HCT116 (cell line): ENCODE results near the gene POU2AF1. TPM values are rescaled to one million over a fixed set of nuclear protein-coding genes. Genes with fewer than 3 reads are reported as not detected.

Experiments used
- ATAC-seq: fragments of 200-7000 bp; cut with Tn5 transposase; 2 replicates; pipeline ENCODE4 v1.9.1; 2020; ENCODE audit warnings: mild to moderate bottlenecking, moderate library complexity
- BruUV-seq: library from RNA; stranded (reverse); fragments of 400-500 nt; replicated peaks from 2 replicates; lab custom pipeline; 2021; lab: Mats Ljungman, UMichigan
- CTCF ChIA-PET: fragments of 300-600 bp; sonication (Branson Sonifier 250); formaldehyde crosslinking; loops from one replicate; lab custom pipeline; 2021; ENCODE audit warnings: antibody characterized with exemption; lab: Charles Lee
- POLR2A ChIA-PET: fragments of 300-600, 350-600 bp; sonication (Branson Sonifier 250); formaldehyde crosslinking; loops from one replicate; lab custom pipeline; 2021; ENCODE audit warnings: antibody characterized with exemption; lab: Charles Lee
- RAD21 ChIA-PET, 2 experiments: fragments of 300-600 bp; sonication (Branson Sonifier 250); formaldehyde crosslinking; loops; one replicate each; lab custom pipeline; 2023; ENCODE audit warnings: low total read pairs in 2 of 2; ENCODE audit not compliant: uncharacterized antibody in 2 of 2, unreplicated experiment in 2 of 2, low non-redundant PET in 1 of 2; lab: Charles Lee
- DNase-seq: peaks from one replicate; pipeline ENCODE4 v3.0.0-alpha.2; 2010; ENCODE audit warnings: low read depth, low spot score
- H2AFZ ChIP-seq: fragments of 200-600 bp; shearing (Covaris generic), sonication (generic); 2 replicates; pipeline ENCODE4 v1.6.1; 2017; ENCODE audit warnings: low read depth, mixed run types, mixed read lengths, antibody characterized with exemption, low read length; ENCODE audit not compliant: poor library complexity, severe bottlenecking
- H3K27ac ChIP-seq: 2 replicates; pipeline ENCODE4 v1.5.1; 2012; ENCODE audit warnings: low read depth, low read length
- H3K27me3 ChIP-seq: fragments of 200-600 bp; sonication (generic); 2 replicates; pipeline ENCODE4 v1.6.1; 2016; ENCODE audit warnings: mixed run types, low read length, mixed read lengths; ENCODE audit not compliant: insufficient read depth
- H3K36me3 ChIP-seq, 2 experiments: fragments of 200-500 bp in 1 of 2; fragments of 200-600 bp in 1 of 2; sonication (Bioruptor generic) in 1 of 2; sonication (generic) in 1 of 2; 2 replicates each; pipeline versions ENCODE4 v1.5.1 to v1.6.1; 2014 to 2016; ENCODE audit warnings: low read length in 2 of 2, inconsistent platforms in 1 of 2, mixed read lengths in 1 of 2, mixed run types in 1 of 2; ENCODE audit not compliant: insufficient read depth in 2 of 2, control insufficient read depth in 1 of 2
- H3K4me1 ChIP-seq, 2 experiments: fragments of 200-600 bp in 1 of 2; sonication (generic) in 1 of 2; 2 replicates each; pipeline versions ENCODE4 v1.5.1 to v1.6.1; 2012 to 2017; ENCODE audit warnings: low read length in 2 of 2, inconsistent platforms in 1 of 2, mild to moderate bottlenecking in 1 of 2, mixed read lengths in 1 of 2, mixed run types in 1 of 2, moderate library complexity in 1 of 2; ENCODE audit not compliant: insufficient read depth in 2 of 2, control insufficient read depth in 1 of 2
- H3K4me2 ChIP-seq: fragments of 200-600 bp; sonication (generic); 2 replicates; pipeline ENCODE4 v1.6.1; 2017; ENCODE audit warnings: mixed run types, low read length, mixed read lengths
- H3K4me3 ChIP-seq, 2 experiments: fragments of 200-600 bp in 1 of 2; sonication (generic) in 1 of 2; replicated peaks in 1 of 2; 2 replicates each; pipeline ENCODE4 v1.5.1; 2011 to 2016; ENCODE audit warnings: low read length in 2 of 2, control low read depth in 1 of 2, low read depth in 1 of 2, mild to moderate bottlenecking in 1 of 2, mixed read lengths in 1 of 2, mixed run types in 1 of 2
- H3K79me2 ChIP-seq: fragments of 200-600 bp; sonication (generic); 2 replicates; pipeline ENCODE4 v1.6.1; 2017; ENCODE audit warnings: mild to moderate bottlenecking, mixed run types, low read length, moderate library complexity, mixed read lengths; ENCODE audit not compliant: insufficient read depth
- H3K9ac ChIP-seq: fragments of 200-600 bp; sonication (generic); 2 replicates; pipeline ENCODE4 v1.6.1; 2016; ENCODE audit warnings: low read length, mixed read lengths
- H3K9me2 ChIP-seq: fragments of 200-600 bp; sonication (generic), shearing (Covaris generic); 2 replicates; pipeline ENCODE4 v1.6.1; 2017; ENCODE audit warnings: mixed run types, mild to moderate bottlenecking, moderate library complexity; ENCODE audit not compliant: insufficient read depth
- H3K9me3 ChIP-seq, 2 experiments: fragments of 200-500 bp in 1 of 2; fragments of 200-600 bp in 1 of 2; sonication (Bioruptor generic) in 1 of 2; sonication (generic) in 1 of 2; 2 replicates each; pipeline ENCODE4 v1.6.1; 2014 to 2017; ENCODE audit warnings: low read length in 2 of 2, mixed read lengths in 2 of 2, inconsistent platforms in 1 of 2, low read depth in 1 of 2, mild to moderate bottlenecking in 1 of 2, mixed run types in 1 of 2, moderate library complexity in 1 of 2; ENCODE audit not compliant: control insufficient read depth in 1 of 2, insufficient read depth in 1 of 2
- H4K20me1 ChIP-seq: fragments of 200-600 bp; sonication (generic), shearing (Covaris generic); 2 replicates; pipeline ENCODE4 v1.6.1; 2017; ENCODE audit warnings: mixed run types, mild to moderate bottlenecking, moderate library complexity; ENCODE audit not compliant: insufficient read depth
- CBX3 ChIP-seq: IDR thresholded peaks from 2 replicates; pipeline ENCODE4 v1.6.1; 2012; ENCODE audit warnings: low read depth
- CEBPB ChIP-seq: IDR thresholded peaks from 2 replicates; pipeline ENCODE4 v1.6.1; 2012; ENCODE audit warnings: low read depth
- EGR1 ChIP-seq: IDR thresholded peaks from 2 replicates; pipeline ENCODE4 v1.6.1; 2012; ENCODE audit warnings: low read depth
- ELF1 ChIP-seq: IDR thresholded peaks from 2 replicates; pipeline ENCODE4 v1.6.1; 2012; ENCODE audit warnings: low read depth, borderline replicate concordance
- EZH2 ChIP-seq: fragments of 200-600 bp; sonication (generic); IDR thresholded peaks from 2 replicates; pipeline ENCODE4 v1.6.1; 2017; ENCODE audit warnings: antibody characterized with exemption, mixed run types
- FOSL1 ChIP-seq: IDR thresholded peaks from 2 replicates; pipeline ENCODE4 v1.6.1; 2012; ENCODE audit warnings: low read depth
- JUND ChIP-seq: IDR thresholded peaks from 2 replicates; pipeline ENCODE4 v1.6.1; 2012
- POLR2A ChIP-seq: IDR thresholded peaks from 2 replicates; pipeline ENCODE4 v1.7.0; 2011; ENCODE audit warnings: borderline replicate concordance; ENCODE audit not compliant: insufficient read depth, insufficient read length; ENCODE audit errors: extremely low read depth
- RAD21 ChIP-seq: IDR thresholded peaks from 2 replicates; pipeline ENCODE4 v1.6.1; 2012; ENCODE audit warnings: low read depth, mild to moderate bottlenecking
- REST ChIP-seq: IDR thresholded peaks from 2 replicates; pipeline ENCODE4 v1.6.1; 2012; ENCODE audit warnings: low read depth
- SRF ChIP-seq: IDR thresholded peaks from 2 replicates; pipeline ENCODE4 v1.6.1; 2012; ENCODE audit warnings: low read depth
- ZBTB33 ChIP-seq: IDR thresholded peaks from 2 replicates; pipeline ENCODE4 v1.6.1; 2011; ENCODE audit warnings: mild to moderate bottlenecking, low read length, moderate library complexity; ENCODE audit not compliant: insufficient replicate concordance; ENCODE audit errors: extremely low read depth
- ZFX ChIP-seq: fragments of 450-650 bp; IDR thresholded peaks from 2 replicates; pipeline ENCODE4 v1.6.1; 2017
- ZNF274 ChIP-seq: fragments of 200-500 bp; sonication (Bioruptor generic); IDR thresholded peaks from 2 replicates; pipeline ENCODE4 v1.6.1; 2014; ENCODE audit warnings: mild to moderate bottlenecking, low read depth, low read length, inconsistent platforms
- intact Hi-C: fragments of 100-400 bp; cut with micrococcal nuclease; formaldehyde crosslinking; loops from 2 replicates; pipeline ENCODE4 v1.10.0; 2022
- total RNA-seq: library from RNA; stranded (reverse); gene quantifications from one replicate; pipeline ENCODE4 v1.2.1, GENCODE V29; 2021; ENCODE audit not compliant: unreplicated experiment

POU2AF1 gene
- total RNA-seq, 1 experiment from 2014 or later: 0.17 TPM

- intact Hi-C loops: no loop called here
These were observed 32.4 kb upstream of the POU2AF1 start for GRCh38 chr11:111411456-111411855.

More at GRCh38 chr11:111411456-111411855, 32.4 kb upstream of the POU2AF1 start:
- Histone ChIP-seq H3K4me1 (no peaks in the 10 kb centered on the region), H3K4me2 (no peak overlapping the region), H4K20me1 (no peaks in the 10 kb centered on the region), H3K4me3 (no peak overlapping the region), H3K27me3 (peaks cover 7% of the 10 kb centered on the region), H3K79me2 (no peaks in the 10 kb centered on the region), H3K9me3 (no peaks in the 10 kb centered on the region), H3K27ac (no peak overlapping the region), H3K36me3 (no peaks in the 10 kb centered on the region), H2AFZ (no peak overlapping the region), H3K9ac (no peak overlapping the region), H3K9me2 (no peaks in the 10 kb centered on the region)
- DNase-seq: no peak
- ChIA-PET POLR2A (no interaction called here), RAD21 (no interaction called here), CTCF (interaction anchor here (1.2 kb wide), 1 partner anchor 18 kb away, joined by 4 read pairs; no protein-coding TSS in a partner anchor)
- no peak for TF ChIP-seq POLR2A
- no peak for TF ChIP-seq SRF
- no peak for TF ChIP-seq ZFX
- TF ChIP-seq ZNF274: no peak
- no peak for TF ChIP-seq ELF1
- no peak for TF ChIP-seq EZH2
- TF ChIP-seq CEBPB: no peak
- no peak for TF ChIP-seq FOSL1
- TF ChIP-seq RAD21: no peak
- no peak for TF ChIP-seq JUND
- TF ChIP-seq EGR1: no peak
- TF ChIP-seq CBX3: no peak
- no peak for TF ChIP-seq ZBTB33
- TF ChIP-seq REST: no peak
- no TSS peak for BruUV-seq
- no peak for ATAC-seq
